Measurements from ENCODE around the gene CYP4A11.
"Not testable (repeated sequence)": the region's sequence is repeated elsewhere in the genome, so short reads cannot be mapped to it uniquely, and the experiment has no call there.

The CYP4A11 gene, protein sequence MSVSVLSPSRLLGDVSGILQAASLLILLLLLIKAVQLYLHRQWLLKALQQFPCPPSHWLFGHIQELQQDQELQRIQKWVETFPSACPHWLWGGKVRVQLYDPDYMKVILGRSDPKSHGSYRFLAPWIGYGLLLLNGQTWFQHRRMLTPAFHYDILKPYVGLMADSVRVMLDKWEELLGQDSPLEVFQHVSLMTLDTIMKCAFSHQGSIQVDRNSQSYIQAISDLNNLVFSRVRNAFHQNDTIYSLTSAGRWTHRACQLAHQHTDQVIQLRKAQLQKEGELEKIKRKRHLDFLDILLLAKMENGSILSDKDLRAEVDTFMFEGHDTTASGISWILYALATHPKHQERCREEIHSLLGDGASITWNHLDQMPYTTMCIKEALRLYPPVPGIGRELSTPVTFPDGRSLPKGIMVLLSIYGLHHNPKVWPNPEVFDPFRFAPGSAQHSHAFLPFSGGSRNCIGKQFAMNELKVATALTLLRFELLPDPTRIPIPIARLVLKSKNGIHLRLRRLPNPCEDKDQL

DNA sequence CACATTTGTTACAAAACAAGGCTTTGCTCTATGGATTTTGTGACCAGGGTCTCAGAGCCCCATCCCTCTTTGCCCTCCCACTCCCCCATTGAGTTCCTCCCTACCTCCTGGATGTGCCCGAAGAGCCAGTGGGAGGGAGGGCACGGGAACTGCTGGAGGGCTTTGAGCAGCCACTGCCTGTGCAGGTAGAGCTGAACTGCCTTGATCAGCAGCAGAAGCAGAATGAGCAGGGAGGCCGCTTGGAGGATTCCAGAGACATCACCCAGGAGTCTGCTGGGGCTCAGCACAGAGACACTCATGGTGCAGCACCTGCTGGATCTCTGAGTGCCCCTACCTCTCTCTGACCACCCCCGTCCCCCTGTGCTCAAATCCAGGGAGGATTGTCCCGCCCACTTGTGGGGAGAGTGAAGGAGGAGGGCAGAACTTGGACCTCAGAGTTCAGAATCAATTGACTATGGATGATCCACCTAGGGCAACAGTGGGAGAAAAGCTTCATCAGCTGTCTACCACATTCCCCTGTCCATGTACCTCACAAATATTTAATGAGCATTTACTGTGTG, at the start of gene CYP4A11:
Gene CYP4A11, minus strand, starts transcription at position 342 of the 560 bp plus-strand sequence. Its CDS starts 43 bp downstream, at position 299.
- H3K27me3 ChIP-seq: no peaks in the 10 kb centered on the region
- no peak within 1 kb of the TSS for H3K4me2 ChIP-seq
- no peak for TF ChIP-seq Cebpa-rat (IDR thresholded peaks at IDR 0.05)

GRCh38 chr1:46990541-46990940, 49.3 kb upstream of the CYP4A11 start:
- H3K27me3 ChIP-seq; H3K4me1 ChIP-seq; H3K27ac ChIP-seq; H3K4me2 ChIP-seq; H3K36me3 ChIP-seq; H3K9me3 ChIP-seq (replicated peaks in 1 of 11); H3K9ac ChIP-seq; H3K4me3 ChIP-seq; H4K20me1 ChIP-seq: not testable (repeated sequence)

More for the DNA sequence above, at the start of gene CYP4A11:
- H3K4me1 ChIP-seq: no peaks in the 10 kb centered on the region
- no peak within 1 kb of the TSS for H3K27ac ChIP-seq
- no peaks in the 10 kb centered on the region for H4K20me1 ChIP-seq
- H3K36me3 ChIP-seq: no peaks in the 10 kb centered on the region
- no peak within 1 kb of the TSS for H3K9ac ChIP-seq
- H3K4me3 ChIP-seq: no peak within 1 kb of the TSS
- H3K9me3 ChIP-seq (replicated peaks in 1 of 11): no peaks in the 10 kb centered on the region

DNA sequence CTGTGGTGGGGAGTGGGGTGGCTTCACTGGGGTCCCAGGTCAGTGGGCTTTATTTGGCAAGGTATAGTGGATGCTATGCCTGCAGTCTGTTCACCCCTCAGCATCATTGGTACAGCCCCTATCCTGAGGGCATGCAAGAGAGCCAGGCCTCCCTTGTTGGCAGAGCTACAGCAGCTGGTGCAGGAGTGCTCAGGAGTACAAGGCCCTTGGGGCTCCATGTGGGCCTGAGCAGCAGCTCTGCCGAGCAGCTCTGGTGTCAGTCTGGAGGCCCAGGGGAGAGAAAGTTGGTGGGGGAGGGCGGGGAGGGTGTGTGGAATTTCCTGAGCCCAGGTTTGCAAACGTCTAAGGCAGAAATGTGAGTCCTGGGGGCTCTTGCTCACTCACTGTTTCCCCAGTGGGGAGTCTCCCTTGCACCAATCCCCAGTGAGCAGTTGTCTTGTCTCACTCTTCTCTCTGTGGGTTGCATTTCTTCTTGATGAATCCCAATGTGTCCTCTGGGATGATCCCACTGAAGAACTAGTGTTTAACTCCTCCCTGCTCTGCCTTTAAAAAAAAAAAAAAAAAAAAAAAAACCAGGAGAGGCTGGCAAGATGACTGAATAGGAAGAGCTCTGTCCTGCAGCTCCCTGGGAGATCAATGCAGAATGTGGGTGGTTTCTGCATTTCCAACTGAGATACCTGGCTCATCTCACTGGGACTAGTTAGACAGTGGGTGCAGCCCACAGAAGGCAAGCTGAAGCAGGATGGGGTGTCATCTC, 42.7 kb upstream of the CYP4A11 start:
- H3K4me1 ChIP-seq: no peaks in the 10 kb centered on the region
- no peak overlapping the region for H3K4me2 ChIP-seq
- no peak overlapping the region for H3K9ac ChIP-seq
- no peaks in the 10 kb centered on the region for H3K36me3 ChIP-seq
- H3K9me3 ChIP-seq (replicated peaks in 1 of 11): peaks cover 3 to 19% (median 13%) of the 10 kb centered on the region in 11 experiments; a peak in 15 of 22 replicates
- no peaks in the 10 kb centered on the region for H4K20me1 ChIP-seq
- no peak for TF ChIP-seq Cebpa-rat (IDR thresholded peaks at IDR 0.05)
- H3K27ac ChIP-seq: no peak overlapping the region
- H3K27me3 ChIP-seq: no peaks in the 10 kb centered on the region
- H3K4me3 ChIP-seq: no peak overlapping the region

DNA sequence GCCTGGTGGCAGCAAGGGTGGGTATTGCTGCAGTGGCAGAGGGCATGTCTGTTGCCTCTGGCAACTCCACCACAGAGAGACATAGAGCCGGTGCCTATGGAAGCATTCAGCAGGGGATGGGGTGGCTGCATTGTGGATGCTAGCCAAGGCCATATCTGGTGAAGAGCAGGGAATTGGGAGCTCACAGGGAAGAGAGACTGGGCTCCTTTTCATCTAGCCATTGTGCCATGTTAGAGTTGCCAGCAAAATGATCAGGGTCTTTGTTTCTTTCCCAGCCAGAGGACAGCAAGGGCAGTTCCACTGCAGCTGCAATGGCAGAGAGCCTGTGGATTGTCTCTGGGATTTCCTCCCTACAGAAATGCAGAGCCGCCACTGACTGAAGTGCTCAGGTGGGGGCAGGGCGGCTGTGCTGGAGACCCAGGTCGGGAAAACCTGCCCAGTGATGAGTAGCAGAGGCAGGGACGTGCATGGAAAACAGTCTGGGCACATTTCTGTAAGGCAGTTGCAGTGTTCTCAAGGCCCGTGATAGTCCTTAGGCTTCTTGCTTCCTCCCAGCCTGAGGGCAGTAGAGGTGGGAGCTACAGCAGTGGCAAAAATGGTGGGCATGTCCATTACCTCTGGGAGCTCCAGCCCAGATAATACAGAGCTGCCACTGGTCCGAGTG, 42.0 kb upstream of the CYP4A11 start:
- H3K4me1 ChIP-seq: no peaks in the 10 kb centered on the region
- no peak overlapping the region for H3K9ac ChIP-seq
- TF ChIP-seq Cebpa-rat (IDR thresholded peaks at IDR 0.05): no peak
- no peaks in the 10 kb centered on the region for H3K36me3 ChIP-seq
- H3K27me3 ChIP-seq: no peaks in the 10 kb centered on the region
- peaks cover 3 to 20% (median 13%) of the 10 kb centered on the region in 11 experiments; a peak in 15 of 22 replicates for H3K9me3 ChIP-seq (replicated peaks in 1 of 11)
- no peak overlapping the region for H3K4me2 ChIP-seq
- H3K27ac ChIP-seq: no peak overlapping the region
- H4K20me1 ChIP-seq: no peaks in the 10 kb centered on the region
- H3K4me3 ChIP-seq: no peak overlapping the region

DNA sequence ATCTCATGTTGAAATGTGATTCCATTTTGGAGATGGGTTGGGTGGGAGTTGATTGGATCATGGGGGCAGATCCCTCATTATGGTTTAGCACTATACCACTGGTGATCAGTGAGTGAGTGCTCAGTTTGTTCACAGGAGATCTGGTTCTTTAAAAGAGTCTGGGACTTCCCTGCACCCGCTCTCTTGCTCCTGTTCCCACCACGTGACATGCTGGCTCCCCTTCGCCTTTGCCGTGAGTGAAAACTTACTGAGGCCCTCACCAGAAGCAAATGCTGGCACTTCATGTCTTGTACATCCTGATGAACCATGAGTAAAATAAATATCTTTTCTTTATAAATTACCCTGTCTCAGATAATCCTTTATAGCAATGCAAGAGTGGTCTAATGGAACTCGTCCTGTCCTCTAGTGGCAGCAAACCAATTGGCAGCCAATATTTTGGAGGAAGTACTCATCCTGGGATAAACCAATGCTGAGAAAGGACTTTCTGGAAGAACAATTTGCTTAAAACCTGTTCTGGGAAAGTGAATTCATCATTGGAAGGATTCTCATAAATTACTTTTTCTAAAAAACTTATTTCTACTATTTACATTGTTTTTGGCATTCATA, 27.8 kb upstream of the CYP4A11 start:
- no peaks in the 10 kb centered on the region for H3K27me3 ChIP-seq
- no peak overlapping the region for H3K27ac ChIP-seq
- H3K36me3 ChIP-seq: no peaks in the 10 kb centered on the region
- no peak for TF ChIP-seq Cebpa-rat (IDR thresholded peaks at IDR 0.05)
- H3K4me1 ChIP-seq: peaks cover 0 to 4% (median 0%) of the 10 kb centered on the region in 10 experiments; a peak in 3 of 20 replicates
- H4K20me1 ChIP-seq: no peaks in the 10 kb centered on the region
- H3K9me3 ChIP-seq (replicated peaks in 1 of 11): peaks cover 0 to 28% (median 10%) of the 10 kb centered on the region in 11 experiments; a peak in 13 of 22 replicates
- no peak overlapping the region for H3K4me2 ChIP-seq
- H3K4me3 ChIP-seq: no peak overlapping the region
- no peak overlapping the region for H3K9ac ChIP-seq

- H3K27me3 ChIP-seq, H3K4me1 ChIP-seq, H3K4me2 ChIP-seq, H3K9ac ChIP-seq, H3K4me3 ChIP-seq, H3K27ac ChIP-seq, H4K20me1 ChIP-seq, H3K36me3 ChIP-seq: not testable (repeated sequence)
- peaks cover 7 to 33% (median 24%) of the 10 kb centered on the region in 11 experiments; a peak in 17 of 22 replicates for H3K9me3 ChIP-seq (replicated peaks in 1 of 11)
Measured at GRCh38 chr1:46962272-46962671, 21.0 kb upstream of the CYP4A11 start.

DNA sequence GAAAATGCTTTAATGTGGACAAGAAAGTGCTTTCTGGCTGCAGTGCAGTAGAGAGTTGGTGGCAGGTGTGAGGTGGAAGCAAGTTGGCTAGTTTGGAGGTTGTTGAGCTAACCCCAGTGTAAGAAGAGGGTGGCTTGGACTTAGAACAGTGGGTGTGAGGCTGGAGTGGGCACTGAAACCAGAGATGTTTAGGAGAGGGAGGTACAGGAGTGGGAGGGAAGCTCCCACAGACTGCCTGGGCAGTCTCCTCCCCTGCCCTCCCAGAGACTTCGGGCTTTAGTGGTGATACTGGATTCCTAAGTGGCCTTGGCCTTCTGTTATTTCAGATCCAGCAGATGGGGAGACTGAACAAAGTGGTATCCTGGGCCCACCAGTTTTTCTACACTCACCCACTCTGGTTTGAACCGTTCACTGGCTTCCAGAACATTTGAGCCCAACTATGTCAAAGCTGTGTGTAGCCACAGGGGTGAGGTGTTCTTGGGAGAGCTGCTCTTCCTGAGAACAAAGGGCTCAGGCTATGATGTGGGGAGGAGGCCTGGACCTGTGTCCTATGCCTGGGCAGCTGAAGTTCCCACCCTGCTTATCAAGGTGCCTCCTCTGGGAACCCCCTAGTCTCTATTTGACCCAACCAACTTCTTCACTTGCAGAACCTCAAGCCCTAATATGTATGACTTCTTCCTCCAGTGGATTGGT, 19.9 kb upstream of the CYP4A11 start:
- peaks cover 0 to 2% (median 0%) of the 10 kb centered on the region in 10 experiments; a peak in 3 of 20 replicates for H3K4me1 ChIP-seq
- H3K9me3 ChIP-seq (replicated peaks in 1 of 11): peaks cover 7 to 33% (median 24%) of the 10 kb centered on the region in 11 experiments; a peak in 17 of 22 replicates
- no peak for TF ChIP-seq Cebpa-rat (IDR thresholded peaks at IDR 0.05)
- H3K4me2 ChIP-seq: no peak overlapping the region
- no peaks in the 10 kb centered on the region for H3K36me3 ChIP-seq
- H3K4me3 ChIP-seq: no peak overlapping the region
- H3K27me3 ChIP-seq: no peaks in the 10 kb centered on the region
- H4K20me1 ChIP-seq: no peaks in the 10 kb centered on the region
- H3K27ac ChIP-seq: no peak overlapping the region
- no peak overlapping the region for H3K9ac ChIP-seq

DNA sequence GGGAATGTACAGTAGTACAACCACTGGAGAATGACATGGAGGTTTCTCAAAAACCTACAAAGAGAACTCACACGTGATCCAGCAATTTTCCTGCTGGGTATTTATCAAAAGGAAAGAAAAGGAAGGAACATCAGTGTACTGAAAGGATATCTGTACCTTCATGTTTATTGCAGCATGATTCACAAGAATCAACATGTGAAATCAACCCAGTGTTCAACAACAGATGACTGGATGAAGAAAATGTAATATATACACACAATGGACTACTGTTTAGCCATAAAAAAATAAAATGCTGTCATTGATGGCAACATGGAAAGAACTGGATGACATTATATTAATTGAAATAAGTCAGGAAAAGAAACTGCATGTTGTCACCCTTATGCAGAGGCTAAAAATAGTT, 19.0 kb upstream of the CYP4A11 start:
- TF ChIP-seq Cebpa-rat (IDR thresholded peaks at IDR 0.05): no peak
- Histone ChIP-seq H3K36me3 (no peaks in the 10 kb centered on the region), H3K4me1 (no peaks in the 10 kb centered on the region), H3K9ac (no peak overlapping the region), H3K27me3 (no peaks in the 10 kb centered on the region), H4K20me1 (no peaks in the 10 kb centered on the region), H3K4me3 (no peak overlapping the region), H3K27ac (no peak overlapping the region), H3K9me3 (replicated peaks in 1 of 11) (peaks cover 4 to 24% (median 18%) of the 10 kb centered on the region in 11 experiments; a peak in 16 of 22 replicates), H3K4me2 (no peak overlapping the region)

DNA sequence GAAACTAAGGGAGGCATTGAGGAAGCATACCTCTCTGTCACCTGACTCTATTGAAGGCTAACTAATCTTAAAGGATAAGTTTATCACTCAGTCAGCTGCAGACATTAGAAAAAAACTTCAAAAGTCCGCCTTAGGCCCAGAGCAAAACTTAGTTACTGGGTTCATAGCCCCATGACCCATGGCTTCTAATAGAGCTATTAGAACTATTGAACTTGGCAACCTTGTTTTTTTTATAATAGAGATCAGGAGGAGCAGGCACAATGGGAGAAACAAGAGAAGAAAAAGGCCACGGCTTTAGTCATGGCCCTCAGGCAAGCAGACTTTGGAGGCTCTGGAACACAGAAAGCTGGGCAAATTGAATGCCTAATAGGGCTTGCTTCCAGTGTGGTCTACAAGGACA, 13.8 kb upstream of the CYP4A11 start:
- peaks cover 0 to 15% (median 11%) of the 10 kb centered on the region in 11 experiments; a peak in 12 of 22 replicates for H3K9me3 ChIP-seq (replicated peaks in 1 of 11)
- H3K4me2 ChIP-seq, H3K27me3 ChIP-seq, H3K9ac ChIP-seq, H4K20me1 ChIP-seq, H3K36me3 ChIP-seq, H3K4me1 ChIP-seq, H3K27ac ChIP-seq, H3K4me3 ChIP-seq: not testable (repeated sequence)

- H4K20me1 ChIP-seq, H3K4me2 ChIP-seq, H3K4me1 ChIP-seq, H3K27me3 ChIP-seq, H3K27ac ChIP-seq, H3K36me3 ChIP-seq, H3K9ac ChIP-seq, H3K4me3 ChIP-seq: not testable (repeated sequence)
- H3K9me3 ChIP-seq (replicated peaks in 1 of 11): peaks cover 0 to 15% (median 11%) of the 10 kb centered on the region in 11 experiments; a peak in 12 of 22 replicates
Measured at GRCh38 chr1:46953847-46954246, 12.6 kb upstream of the CYP4A11 start.

GRCh38 chr1:46949417-46949666, 8.1 kb upstream of the CYP4A11 start:
- not testable (repeated sequence) for H3K4me1 ChIP-seq; H3K4me2 ChIP-seq; H4K20me1 ChIP-seq; H3K27me3 ChIP-seq; H3K9ac ChIP-seq; H3K27ac ChIP-seq; H3K4me3 ChIP-seq; H3K36me3 ChIP-seq; H3K9me3 ChIP-seq (replicated peaks in 1 of 11)
